IMR-90 (cell line): ENCODE data around the gene CYGB. TPM values are rescaled to one million over a fixed set of nuclear protein-coding genes. Genes with fewer than 3 reads are reported as not detected.

Experiments used
- ATAC-seq: fragments of 200-7000 bp; cut with Tn5 transposase; 2 replicates; pipeline ENCODE4 v1.9.1; 2020; ENCODE audit warnings: low read depth, mild to moderate bottlenecking, moderate library complexity
- BruUV-seq: library from RNA; stranded (reverse); fragments of 400-500 nt; replicated peaks from 2 replicates; lab custom pipeline; 2021; lab: Mats Ljungman, UMichigan
- CTCF ChIA-PET: fragments of 300-600 bp; formaldehyde crosslinking; extraction: SDS; loops from one replicate; lab custom pipeline; 2021; ENCODE audit warnings: antibody characterized with exemption; lab: Yijun Ruan, JAX
- POLR2A ChIA-PET: fragments of 300-600 bp; sonication (Branson Sonifier 250); formaldehyde crosslinking; loops from one replicate; lab custom pipeline; 2022; ENCODE audit warnings: antibody characterized with exemption; ENCODE audit not compliant: unreplicated experiment; lab: Charles Lee
- DNase-seq: peaks from one replicate; pipeline ENCODE4 v3.0.0; 2013
- H2AFZ ChIP-seq: replicated peaks from 2 replicates; pipeline ENCODE3; 2013; ENCODE audit warnings: low read length, mild to moderate bottlenecking; ENCODE audit not compliant: poor library complexity
- H2AK5ac ChIP-seq: 2 replicates; pipeline ENCODE4 v1.6.1; 2013; ENCODE audit warnings: low read depth, low read length, inconsistent platforms
- H2AK9ac ChIP-seq: replicated peaks from 2 replicates; pipeline ENCODE3; 2013; ENCODE audit warnings: mild to moderate bottlenecking, low read depth, low read length, moderate library complexity; ENCODE audit not compliant: poor library complexity
- H2BK120ac ChIP-seq: 2 replicates; pipeline ENCODE4 v1.6.1; 2013; ENCODE audit warnings: low read depth, low read length, inconsistent platforms
- H2BK15ac ChIP-seq: 3 replicates; pipeline ENCODE4 v1.6.1; 2013; ENCODE audit warnings: low read depth, low read length, inconsistent platforms
- H2BK20ac ChIP-seq: 2 replicates; pipeline ENCODE4 v1.6.1; 2013; ENCODE audit warnings: low read depth, mild to moderate bottlenecking, inconsistent platforms, low read length, moderate library complexity
- H2BK5ac ChIP-seq: 2 replicates; pipeline ENCODE4 v1.6.1; 2013; ENCODE audit warnings: mild to moderate bottlenecking, low read depth, low read length, inconsistent platforms; ENCODE audit not compliant: poor library complexity, severe bottlenecking
- H3K14ac ChIP-seq: replicated peaks from 2 replicates; pipeline ENCODE4 v1.6.1; 2013; ENCODE audit warnings: low read depth, low read length, inconsistent platforms
- H3K18ac ChIP-seq: 2 replicates; pipeline ENCODE4 v1.6.1; 2013; ENCODE audit warnings: low read depth, low read length, control low read depth
- H3K23ac ChIP-seq: 2 replicates; pipeline ENCODE4 v1.6.1; 2013; ENCODE audit warnings: low read depth, low read length, inconsistent platforms
- H3K27ac ChIP-seq: 2 replicates; pipeline ENCODE4 v1.5.1; 2013; ENCODE audit warnings: mild to moderate bottlenecking, control low read depth, low read length; ENCODE audit not compliant: insufficient read depth
- H3K27me3 ChIP-seq: 2 replicates; pipeline ENCODE4 v1.6.1; 2013; ENCODE audit warnings: low read length; ENCODE audit not compliant: control insufficient read depth, insufficient read depth
- H3K36me3 ChIP-seq: 2 replicates; pipeline ENCODE4 v1.6.1; 2013; ENCODE audit warnings: low read length, mixed read lengths; ENCODE audit not compliant: control insufficient read depth, insufficient read depth
- H3K4ac ChIP-seq: 2 replicates; pipeline ENCODE4 v1.6.1; 2013; ENCODE audit warnings: low read depth, low read length, inconsistent platforms
- H3K4me1 ChIP-seq: 2 replicates; pipeline ENCODE4 v1.6.1; 2013; ENCODE audit warnings: low read length, mixed read lengths; ENCODE audit not compliant: control insufficient read depth, insufficient read depth
- H3K4me2 ChIP-seq: 2 replicates; pipeline ENCODE4 v1.6.1; 2013; ENCODE audit warnings: low read depth, mild to moderate bottlenecking, control low read depth, low read length, moderate library complexity
- H3K4me3 ChIP-seq: 2 replicates; pipeline ENCODE4 v1.5.1; 2013; ENCODE audit warnings: low read depth, mild to moderate bottlenecking, control low read depth, low read length, moderate library complexity; ENCODE audit not compliant: insufficient read depth
- H3K56ac ChIP-seq: 2 replicates; pipeline ENCODE4 v1.6.1; 2013; ENCODE audit warnings: low read length, inconsistent platforms; ENCODE audit not compliant: insufficient read depth; ENCODE audit errors: extremely low read depth
- H3K79me1 ChIP-seq, 2 experiments: 2 replicates each; pipeline ENCODE4 v1.6.1; 2013; ENCODE audit warnings: low read length in 2 of 2, inconsistent platforms in 1 of 2, low read depth in 1 of 2
- H3K9ac ChIP-seq: 2 replicates; pipeline ENCODE4 v1.6.1; 2013; ENCODE audit warnings: low read depth, low read length, control low read depth
- H3K9me1 ChIP-seq: 2 replicates; pipeline ENCODE4 v1.6.1; 2013; ENCODE audit warnings: low read length, inconsistent platforms; ENCODE audit not compliant: insufficient read depth
- H3K9me3 ChIP-seq: 2 replicates; pipeline ENCODE4 v1.6.1; 2013; ENCODE audit warnings: low read length; ENCODE audit not compliant: control insufficient read depth, insufficient read depth
- H4K20me1 ChIP-seq: 2 replicates; pipeline ENCODE4 v1.6.1; 2013; ENCODE audit warnings: low read length, inconsistent platforms; ENCODE audit not compliant: insufficient read depth
- H4K5ac ChIP-seq: 2 replicates; pipeline ENCODE4 v1.6.1; 2013; ENCODE audit warnings: mild to moderate bottlenecking, low read depth, low read length, control low read depth
- H4K8ac ChIP-seq, 2 experiments: 2 replicates each; pipeline ENCODE4 v1.6.1; 2013; ENCODE audit warnings: low read depth in 2 of 2, low read length in 2 of 2, control low read depth in 1 of 2, inconsistent platforms in 1 of 2
- H4K91ac ChIP-seq: 2 replicates; pipeline ENCODE4 v1.6.1; 2013; ENCODE audit warnings: low read depth, low read length, inconsistent platforms; ENCODE audit not compliant: insufficient read depth
- BHLHE40 ChIP-seq: fragments of 150-350 bp; IDR thresholded peaks from 2 replicates; pipeline ENCODE4 v1.6.1; 2016; ENCODE audit warnings: mild to moderate bottlenecking, low read depth, low read length
- CHD1 ChIP-seq: IDR thresholded peaks from 2 replicates; pipeline ENCODE4 v1.6.1; 2012; ENCODE audit warnings: low read depth, low read length, improper control_type of control experiment
- FOS ChIP-seq: fragments of 150-350 bp; IDR thresholded peaks from 2 replicates; pipeline ENCODE4 v1.6.1; 2016; ENCODE audit warnings: low read depth, low read length
- MAFK ChIP-seq: IDR thresholded peaks from 2 replicates; pipeline ENCODE4 v1.6.1; 2012; ENCODE audit warnings: low read depth, low read length, improper control_type of control experiment
- WGBS, 2 experiments: methylation state at CpG; one replicate each; pipeline versions ENCODE4 v1.1.5 to v1.1.7; 2013; ENCODE audit warnings: missing lambda C conversion rate in 2 of 2; ENCODE audit not compliant: insufficient read length in 1 of 2; ENCODE audit errors: extremely low coverage in 2 of 2; 5-methylcytosine and 5-hydroxymethylcytosine counted together
- dilution Hi-C: fragments of 300-500 bp; cut with HindIII; formaldehyde crosslinking; loops from one replicate; pipeline ENCODE4 v1.14.3; 2018; ENCODE audit warnings: low sequenced_read_pairs; ENCODE audit not compliant: unreplicated experiment
- in situ Hi-C: fragments of 300-500 bp; cut with MboI; formaldehyde crosslinking; loops from 3 replicates; pipeline ENCODE4 v1.14.3; 2019; ENCODE audit warnings: low sequenced_read_pairs, inconsistent platforms, mixed read lengths
- intact Hi-C: fragments of 100-400 bp; cut with micrococcal nuclease; formaldehyde crosslinking; loops from 2 replicates; pipeline ENCODE4 v1.10.0; 2022
- polyA plus RNA-seq, 3 experiments: library from polyadenylated mRNA; depleted of rRNA; stranded (reverse); fragments of >200 nt; gene quantifications; 2 replicates each; pipeline ENCODE4 v1.2.3, GENCODE V29; 2012; ENCODE audit warnings: low replicate concordance in 1 of 3
- total RNA-seq: library from RNA; depleted of rRNA; stranded (reverse); fragments of >200 nt; gene quantifications from 2 replicates; pipeline ENCODE4 v1.2.3, GENCODE V29; 2012
- TF ChIP-seq, protein P1 (sequence below): conservative IDR thresholded peaks from 2 replicates; pipeline ENCODE4 v1.5.1; 2012; ENCODE audit warnings: mild to moderate bottlenecking, low read depth, low read length, improper control_type of control experiment

CYGB gene
- total and polyA plus RNA-seq, 2 of the 4 experiments (the other 2 are of a cell fraction), result 1.3 to 2.9 TPM

GRCh38 chr17:76528528-76529223 lies 8.8 kb downstream of the CYGB start:
- H3K27me3 ChIP-seq, result no peaks in the 10 kb centered on the region
- peak overlapping the region; percentile 94 for H3K14ac ChIP-seq
- intact Hi-C loops (no loop called here), in situ Hi-C loops (no loop called here), dilution Hi-C loops (no loop called here)
- peak overlapping the region; percentile 91 for H3K56ac ChIP-seq
- peak overlapping the region; percentile 97 for H2AK9ac ChIP-seq
- no peak for TF ChIP-seq MAFK
- TF ChIP-seq BHLHE40, result no peak
- no peak for TF ChIP-seq FOS
- TF ChIP-seq CHD1, result no peak
- TF ChIP-seq, protein P1, sequence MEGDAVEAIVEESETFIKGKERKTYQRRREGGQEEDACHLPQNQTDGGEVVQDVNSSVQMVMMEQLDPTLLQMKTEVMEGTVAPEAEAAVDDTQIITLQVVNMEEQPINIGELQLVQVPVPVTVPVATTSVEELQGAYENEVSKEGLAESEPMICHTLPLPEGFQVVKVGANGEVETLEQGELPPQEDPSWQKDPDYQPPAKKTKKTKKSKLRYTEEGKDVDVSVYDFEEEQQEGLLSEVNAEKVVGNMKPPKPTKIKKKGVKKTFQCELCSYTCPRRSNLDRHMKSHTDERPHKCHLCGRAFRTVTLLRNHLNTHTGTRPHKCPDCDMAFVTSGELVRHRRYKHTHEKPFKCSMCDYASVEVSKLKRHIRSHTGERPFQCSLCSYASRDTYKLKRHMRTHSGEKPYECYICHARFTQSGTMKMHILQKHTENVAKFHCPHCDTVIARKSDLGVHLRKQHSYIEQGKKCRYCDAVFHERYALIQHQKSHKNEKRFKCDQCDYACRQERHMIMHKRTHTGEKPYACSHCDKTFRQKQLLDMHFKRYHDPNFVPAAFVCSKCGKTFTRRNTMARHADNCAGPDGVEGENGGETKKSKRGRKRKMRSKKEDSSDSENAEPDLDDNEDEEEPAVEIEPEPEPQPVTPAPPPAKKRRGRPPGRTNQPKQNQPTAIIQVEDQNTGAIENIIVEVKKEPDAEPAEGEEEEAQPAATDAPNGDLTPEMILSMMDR, result peak; percentile 20; the same call in 1 of the 2 replicates
- ChIA-PET CTCF (interaction anchor here (0.5 to 2.0 kb wide), 4 partner anchors 12 to 262 kb away, joined by 3 to 6 read pairs (median 4); no protein-coding TSS in a partner anchor), POLR2A (interaction anchor here (0.7 to 1.1 kb wide), 2 partner anchors 12 to 17 kb away, joined by 3 to 4 read pairs; no protein-coding TSS in a partner anchor)
- peak overlapping the region; percentile 52 for H3K9ac ChIP-seq
- ATAC-seq (peak; percentile 2), DNase-seq (peak; percentile 28)
- H3K36me3 ChIP-seq, result peaks cover 7% of the 10 kb centered on the region; the same call in 1 of the 2 replicates
- peak overlapping the region; percentile 91; the same call in 1 of the 2 replicates for H3K23ac ChIP-seq
- peak overlapping the region; percentile 89 for H3K27ac ChIP-seq
- no peak overlapping the region for H3K4me3 ChIP-seq
- H3K4me1 ChIP-seq, result peaks cover 48% of the 10 kb centered on the region
- peak overlapping the region; percentile 91 for H2BK5ac ChIP-seq
- H3K4ac ChIP-seq, result peak overlapping the region; percentile 99
- peak overlapping the region; percentile 90 for H3K18ac ChIP-seq
- 0 out of 2 replicates have a peak, but pooled peaks cover 2% of the 10 kb centered on the region for H4K20me1 ChIP-seq
- H4K8ac ChIP-seq, result peak overlapping the region; percentile 88 to 100
- 60% methylated on average over 13 of the region's 31 CpGs; no CpG with 5 or more reads in 1 of the 2 experiments for WGBS, 2 experiments
- peak overlapping the region; percentile 90 for H2BK20ac ChIP-seq
- peak overlapping the region; percentile 99 for H4K91ac ChIP-seq
- peak overlapping the region; percentile 98 for H2AK5ac ChIP-seq
- BruUV-seq, result no TSS peak
- H3K9me1 ChIP-seq, result peaks cover 25% of the 10 kb centered on the region
- H3K4me2 ChIP-seq, result peak overlapping the region; percentile 17
- H2AFZ ChIP-seq, result peak overlapping the region; percentile 97
- peak overlapping the region; percentile 88 for H4K5ac ChIP-seq
- H2BK120ac ChIP-seq, result peak overlapping the region; percentile 97
- peak overlapping the region; percentile 99; the same call in 2 of the 3 replicates for H2BK15ac ChIP-seq
- peaks cover 0 to 23% of the 10 kb centered on the region in 2 experiments; a peak in 1 of 4 replicates for H3K79me1 ChIP-seq
- no peaks in the 10 kb centered on the region for H3K9me3 ChIP-seq
